GM12878 (cell line): ENCODE data around the gene NAV2. TPM values are rescaled to one million over a fixed set of nuclear protein-coding genes. Genes with fewer than 3 reads are reported as not detected.

Experiments used
- ATAC-seq: fragments of 200-7000 bp; cut with Tn5 transposase; 3 replicates; pipeline ENCODE4 v1.9.1; 2020; ENCODE audit warnings: mild to moderate bottlenecking, moderate library complexity
- BruUV-seq: library from RNA; stranded (reverse); fragments of 400-500 nt; replicated peaks from 2 replicates; lab custom pipeline; 2021; lab: Mats Ljungman, UMichigan
- CTCF ChIA-PET: fragments of 300-600 bp; sonication (Branson Sonifier 250); formaldehyde crosslinking; extraction: SDS; loops from one replicate; lab custom pipeline; 2021; ENCODE audit warnings: inconsistent platforms; lab: Yijun Ruan, JAX
- POLR2A ChIA-PET: fragments of 350-600 bp; formaldehyde crosslinking; extraction: SDS; loops from one replicate; lab custom pipeline; 2021; ENCODE audit warnings: inconsistent platforms; lab: Charles Lee
- RAD21 ChIA-PET: fragments of 300-600 bp; sonication (Branson Sonifier 250); formaldehyde crosslinking; loops from one replicate; lab custom pipeline; 2023; ENCODE audit warnings: antibody characterized with exemption; ENCODE audit not compliant: unreplicated experiment; lab: Charles Lee
- SMC1A ChIA-PET: fragments of 300-600 bp; sonication (Branson Sonifier 250); formaldehyde crosslinking; loops from one replicate; lab custom pipeline; 2023; ENCODE audit not compliant: unreplicated experiment, uncharacterized antibody; lab: Charles Lee
- DNase-seq: peaks from one replicate; pipeline ENCODE4 v3.0.0-alpha.2; 2011; ENCODE audit warnings: low read depth, low spot score
- FAIRE-seq: peaks from 3 replicates; lab custom pipeline; 2011; peaks lifted over from hg19 to GRCh38; lab: Jason Lieb, UNC
- H2AFZ ChIP-seq: 2 replicates; pipeline ENCODE4 v1.6.0; 2011; ENCODE audit warnings: low read depth, low read length, control low read depth; ENCODE audit not compliant: control insufficient read depth
- H3K27ac ChIP-seq: 2 replicates; pipeline ENCODE4 v1.5.1; 2011; ENCODE audit warnings: control low read depth; ENCODE audit not compliant: control insufficient read depth, insufficient read depth
- H3K27me3 ChIP-seq, 2 experiments: replicated peaks in 1 of 2; 2 replicates each; pipeline versions ENCODE4 v1.6.0 to v1.6.1; 2011; ENCODE audit warnings: low read length in 1 of 2; ENCODE audit not compliant: control insufficient read depth in 2 of 2, insufficient read depth in 2 of 2
- H3K36me3 ChIP-seq, 2 experiments: 2 replicates each; pipeline ENCODE4 v1.5.1; 2011; ENCODE audit warnings: low read length in 1 of 2; ENCODE audit not compliant: control insufficient read depth in 2 of 2, insufficient read depth in 2 of 2
- H3K4me1 ChIP-seq: 2 replicates; pipeline ENCODE4 v1.6.1; 2011; ENCODE audit warnings: mild to moderate bottlenecking, low read length, moderate library complexity, mixed read lengths; ENCODE audit not compliant: control insufficient read depth, insufficient read depth
- H3K4me2 ChIP-seq: 2 replicates; pipeline ENCODE4 v1.6.0; 2011; ENCODE audit warnings: control low read depth; ENCODE audit not compliant: control insufficient read depth, insufficient read depth
- H3K4me3 ChIP-seq: fragments of 200-600 bp; sonication (generic); 2 replicates; pipeline ENCODE4 v1.5.1; 2016
- H3K79me2 ChIP-seq: 2 replicates; pipeline ENCODE4 v1.6.0; 2011; ENCODE audit warnings: low read length; ENCODE audit not compliant: control insufficient read depth, insufficient read depth
- H3K9ac ChIP-seq: 2 replicates; pipeline ENCODE4 v1.8.0; 2011; ENCODE audit warnings: low read length, control low read depth, mixed read lengths; ENCODE audit not compliant: control insufficient read depth, insufficient read depth
- H3K9me3 ChIP-seq: replicated peaks from 3 replicates; pipeline ENCODE4 v1.5.1; 2011; ENCODE audit warnings: mild to moderate bottlenecking, low read length; ENCODE audit not compliant: control insufficient read depth, insufficient read depth
- H4K20me1 ChIP-seq: 2 replicates; pipeline ENCODE4 v1.6.0; 2011; ENCODE audit not compliant: control insufficient read depth, insufficient read depth
- ATF3 ChIP-seq: IDR thresholded peaks from 2 replicates; pipeline ENCODE4 v1.6.1; 2011; ENCODE audit warnings: low read depth, mild to moderate bottlenecking, low read length, moderate library complexity, borderline replicate concordance; ENCODE audit errors: extremely low read depth
- BCLAF1 ChIP-seq: fragments of 450-650 bp; IDR thresholded peaks from 2 replicates; pipeline ENCODE4 v1.6.1; 2017; ENCODE audit warnings: antibody characterized with exemption, mild to moderate bottlenecking, moderate library complexity
- BRCA1 ChIP-seq: IDR thresholded peaks from 2 replicates; pipeline ENCODE4 v1.6.1; 2011; ENCODE audit warnings: low read depth, low read length, improper control_type of control experiment
- JUND ChIP-seq: IDR thresholded peaks from 2 replicates; pipeline ENCODE4 v1.6.1; 2012; ENCODE audit warnings: low read depth, mild to moderate bottlenecking, low read length, improper control_type of control experiment, moderate library complexity
- PBX3 ChIP-seq: IDR thresholded peaks from 2 replicates; pipeline ENCODE4 v1.6.1; 2011; ENCODE audit warnings: mild to moderate bottlenecking, low read depth, low read length, moderate library complexity; ENCODE audit not compliant: insufficient replicate concordance
- ZBED1 ChIP-seq: IDR thresholded peaks from 2 replicates; pipeline ENCODE4 v1.6.1; 2016; ENCODE audit warnings: borderline replicate concordance
- WGBS: methylation state at CpG from one replicate; pipeline ENCODE4 v1.1.6; 2016; ENCODE audit warnings: low lambda C conversion rate; ENCODE audit not compliant: insufficient replicate concordance, insufficient coverage; ENCODE audit errors: missing lambda C conversion rate; 5-methylcytosine and 5-hydroxymethylcytosine counted together
- in situ Hi-C: fragments of 300-500 bp; cut with MboI; formaldehyde crosslinking; loops from 9 replicates; pipeline ENCODE4 v1.14.3; 2018; ENCODE audit warnings: mixed read lengths
- intact Hi-C: fragments of 100-400 bp; cut with micrococcal nuclease; formaldehyde crosslinking; loops from one replicate; pipeline ENCODE4 v1.14.2; 2022; ENCODE audit not compliant: unreplicated experiment
- polyA plus RNA-seq, 11 experiments: library from polyadenylated mRNA; depleted of rRNA in 4 of 11; unstranded in 6 of 11; stranded (reverse) in 5 of 11; fragments of >200 nt; fragmentation: Nextera tagmentation in 4 of 11; fragmentation: Illumina TruSeq in 1 of 11; extraction: Ambion mirVana in 4 of 11; extraction: Trizol in 1 of 11; gene quantifications; 1 replicate in 1 of 11; 2 replicates in 10 of 11; pipeline versions ENCODE4 v1.2.1 to v1.2.3, GENCODE V29; 2011 to 2016; ENCODE audit warnings: inconsistent platforms in 2 of 11, missing spikeins in 2 of 11, low read depth in 1 of 11
- total RNA-seq, 4 experiments: library from RNA; depleted of rRNA in 3 of 4; stranded (reverse); fragments of >200 nt in 3 of 4; fragmentation: Illumina TruSeq in 1 of 4; extraction: Trizol in 1 of 4; gene quantifications; 2 replicates each; pipeline versions ENCODE4 v1.2.1 to v1.2.3, GENCODE V29; 2013 to 2021

The NAV2 gene
- total and polyA plus RNA-seq, 10 of the 15 experiments (the other 5 are each of a cell fraction or from before 2014, with no cell fraction given), result 0.35 to 6.1 (median 1.1) TPM

GRCh38 chr11:19687392-19687791, 25.2 kb upstream of the NAV2 start:
- H3K9me3 ChIP-seq, result no peaks in the 10 kb centered on the region
- POLR2A ChIA-PET, result no interaction called here
- no peak for TF ChIP-seq ATF3
- TF ChIP-seq, all 136 proteins: peak for 0
- ChIA-PET RAD21 (no interaction called here), SMC1A (interaction anchor here (1.1 to 1.6 kb wide), 2 partner anchors 29 to 124 kb away, joined by 4 read pairs; no protein-coding TSS in a partner anchor), CTCF (no interaction called here)
- H3K36me3 ChIP-seq, result no peaks in the 10 kb centered on the region
- no peaks in the 10 kb centered on the region for H3K79me2 ChIP-seq
- no peak overlapping the region for H3K4me3 ChIP-seq
- H2AFZ ChIP-seq, result no peak overlapping the region
- intact Hi-C loops (no loop called here), in situ Hi-C loops (no loop called here)
- no peak overlapping the region for H3K4me2 ChIP-seq
- H4K20me1 ChIP-seq, result no peaks in the 10 kb centered on the region
- H3K4me1 ChIP-seq, result no peaks in the 10 kb centered on the region
- FAIRE-seq (no peak), DNase-seq (no peak), ATAC-seq (no peak)
- BruUV-seq, result no TSS peak
- 83% methylated on average over 1 of the region's 1 CpG for WGBS
- no peak overlapping the region for H3K9ac ChIP-seq
- H3K27me3 ChIP-seq, result peaks cover 0 to 2% of the 10 kb centered on the region in 2 experiments; a peak in 2 of 4 replicates
- no peak overlapping the region for H3K27ac ChIP-seq

GRCh38 chr11:19689281-19690000, 23.2 kb upstream of the NAV2 start:
- H3K36me3 ChIP-seq, result no peaks in the 10 kb centered on the region
- TF ChIP-seq BCLAF1 (no peak), BRCA1 (no peak), JUND (no peak), ZBED1 (no peak), PBX3 (no peak)
- no peaks in the 10 kb centered on the region for H3K9me3 ChIP-seq
- no peak overlapping the region for H3K4me3 ChIP-seq
- no peak overlapping the region for H3K27ac ChIP-seq
- intact Hi-C loops, result no loop called here
- no peaks in the 10 kb centered on the region for H3K79me2 ChIP-seq
- no peak for ATAC-seq
- H4K20me1 ChIP-seq, result no peaks in the 10 kb centered on the region
- peaks cover 0 to 4% of the 10 kb centered on the region in 2 experiments; a peak in 3 of 4 replicates for H3K27me3 ChIP-seq
- RAD21 ChIA-PET, result no interaction called here
- CTCF ChIA-PET, result interaction anchor here (0.6 to 1.0 kb wide), 2 partner anchors 19 to 619 kb away, joined by 3 to 4 read pairs; no protein-coding TSS in a partner anchor
- SMC1A ChIA-PET, result interaction anchor here (1.0 to 1.2 kb wide), 2 partner anchors 9 to 22 kb away, joined by 3 to 4 read pairs; no protein-coding TSS in a partner anchor
- no peak overlapping the region for H3K9ac ChIP-seq
- H2AFZ ChIP-seq, result no peak overlapping the region
- no peak overlapping the region for H3K4me2 ChIP-seq
- POLR2A ChIA-PET, result no interaction called here
- no peaks in the 10 kb centered on the region for H3K4me1 ChIP-seq
- no peak for DNase-seq
- in situ Hi-C loops, result no loop called here
- BruUV-seq, result no TSS peak
- 39% methylated on average over 8 of the region's 8 CpGs for WGBS
- FAIRE-seq, result no peak
